HG02840 (cell line): ENCODE measurements around the gene NFKBIZ.
A peak's percentile ranks its signal among the peaks of the same experiment; 100 is the strongest.
"Not testable (repeated sequence)": the region's sequence is repeated elsewhere in the genome, so short reads cannot be mapped to it uniquely, and the experiment has no call there.

Experiments
- ATAC-seq: cut with Tn5 transposase; IDR thresholded peaks from one replicate; pipeline ENCODE4 v1.9.1; 2021; ENCODE audit warnings: mild to moderate bottlenecking, moderate library complexity, moderate number of reproducible peaks; ENCODE audit not compliant: unreplicated experiment, low FRiP score

Gene NFKBIZ

GRCh38 chr3:101868534-101869464 is 19.5 kb downstream of the NFKBIZ start:
- ATAC-seq = no peak

- ATAC-seq = no peak
Measured at GRCh38 chr3:101870138-101870537, 20.8 kb downstream of the NFKBIZ start.

GRCh38 chr3:101873619-101874018 is 24.3 kb downstream of the NFKBIZ start:
- ATAC-seq = no peak

GRCh38 chr3:101876142-101876541 is 26.8 kb downstream of the NFKBIZ start:
- no peak for ATAC-seq

GRCh38 chr3:101878589-101878988 is 29.3 kb downstream of the NFKBIZ start:
- no peak for ATAC-seq

- ATAC-seq = no peak
Measured at GRCh38 chr3:101879102-101879501, 29.8 kb downstream of the NFKBIZ start.

- ATAC-seq = no peak
Measured at GRCh38 chr3:101879623-101880284, 30.4 kb downstream of the NFKBIZ start.

- ATAC-seq = no peak
Measured at GRCh38 chr3:101884776-101885175, 35.5 kb downstream of the NFKBIZ start.

- not testable (repeated sequence) for ATAC-seq
Measured at GRCh38 chr3:101885584-101885983, 36.3 kb downstream of the NFKBIZ start.

GRCh38 chr3:101886626-101887025 is 37.3 kb downstream of the NFKBIZ start:
- no peak for ATAC-seq

- ATAC-seq = no peak
Measured at GRCh38 chr3:101888653-101889052, 39.3 kb downstream of the NFKBIZ start.

GRCh38 chr3:101890716-101891115 is 41.4 kb downstream of the NFKBIZ start:
- peak; percentile 63 for ATAC-seq

GRCh38 chr3:101892648-101893047 is 43.3 kb downstream of the NFKBIZ start:
- no peak for ATAC-seq

GRCh38 chr3:101896083-101896757 is 46.9 kb downstream of the NFKBIZ start:
- ATAC-seq = no peak

GRCh38 chr3:101897013-101897412 is 47.7 kb downstream of the NFKBIZ start:
- ATAC-seq = no peak

- no peak for ATAC-seq
Measured at GRCh38 chr3:101898039-101898438, 48.7 kb downstream of the NFKBIZ start.

GRCh38 chr3:101898752-101899169 is 49.4 kb downstream of the NFKBIZ start:
- ATAC-seq = peak; percentile 84

GRCh38 chr3:101900316-101900715 is 51.0 kb downstream of the NFKBIZ start:
- ATAC-seq = no peak

- no peak for ATAC-seq
Measured at GRCh38 chr3:101900736-101901135, 51.4 kb downstream of the NFKBIZ start.

- no peak for ATAC-seq
Measured at GRCh38 chr3:101902041-101902440, 52.7 kb downstream of the NFKBIZ start.

GRCh38 chr3:101903451-101903871 is 54.1 kb downstream of the NFKBIZ start:
- no peak for ATAC-seq
